HEK293 (cell line): ENCODE data around the gene GOLGA1.

Source experiments
- BCL6B ChIP-seq: fragments of 450-650 bp; formaldehyde crosslinking; IDR thresholded peaks from 2 replicates; pipeline ENCODE4 v1.5.1; 2017; ENCODE audit warnings: missing biosample characterization, missing genetic modification characterization
- CTCF ChIP-seq: fragments of 450-650 bp; formaldehyde crosslinking; IDR thresholded peaks from 2 replicates; pipeline ENCODE4 v1.5.1; 2016; ENCODE audit warnings: missing biosample characterization, missing genetic modification characterization
- KLF1 ChIP-seq: fragments of 450-650 bp; formaldehyde crosslinking; IDR thresholded peaks from 2 replicates; pipeline ENCODE4 v1.5.1; 2016; ENCODE audit warnings: missing biosample characterization, missing genetic modification characterization
- KLF8 ChIP-seq: fragments of 450-650 bp; formaldehyde crosslinking; IDR thresholded peaks from 2 replicates; pipeline ENCODE4 v1.5.1; 2016; ENCODE audit warnings: missing biosample characterization, missing genetic modification characterization
- MYNN ChIP-seq: fragments of 450-650 bp; formaldehyde crosslinking; IDR thresholded peaks from 2 replicates; pipeline ENCODE4 v1.5.1; 2016; ENCODE audit warnings: missing biosample characterization, missing genetic modification characterization, borderline replicate concordance
- PATZ1 ChIP-seq: fragments of 450-650 bp; formaldehyde crosslinking; IDR thresholded peaks from 2 replicates; pipeline ENCODE4 v1.5.1; 2016; ENCODE audit warnings: missing biosample characterization, missing genetic modification characterization
- PRDM6 ChIP-seq: fragments of 450-650 bp; formaldehyde crosslinking; IDR thresholded peaks from 2 replicates; pipeline ENCODE4 v1.5.1; 2017; ENCODE audit warnings: missing biosample characterization, missing genetic modification characterization
- ZBTB1 ChIP-seq: fragments of 450-650 bp; formaldehyde crosslinking; IDR thresholded peaks from 2 replicates; pipeline ENCODE4 v1.5.1; 2016; ENCODE audit warnings: missing biosample characterization, missing genetic modification characterization
- ZBTB10 ChIP-seq: fragments of 450-650 bp; formaldehyde crosslinking; IDR thresholded peaks from 2 replicates; pipeline ENCODE4 v1.5.1; 2016; ENCODE audit warnings: missing biosample characterization, missing genetic modification characterization
- ZBTB17 ChIP-seq: fragments of 450-650 bp; formaldehyde crosslinking; IDR thresholded peaks from 2 replicates; pipeline ENCODE4 v1.5.1; 2016; ENCODE audit warnings: missing biosample characterization, missing genetic modification characterization
- ZBTB8A ChIP-seq: fragments of 450-650 bp; formaldehyde crosslinking; IDR thresholded peaks from 2 replicates; pipeline ENCODE4 v1.5.1; 2016; ENCODE audit warnings: missing biosample characterization, missing genetic modification characterization
- ZNF114 ChIP-seq: fragments of 450-650 bp; formaldehyde crosslinking; IDR thresholded peaks from 2 replicates; pipeline ENCODE4 v1.5.0; 2017; ENCODE audit warnings: missing biosample characterization, missing genetic modification characterization
- ZNF138 ChIP-seq: fragments of 450-650 bp; formaldehyde crosslinking; IDR thresholded peaks from 2 replicates; pipeline ENCODE4 v1.5.1; 2016; ENCODE audit warnings: missing biosample characterization, missing genetic modification characterization, borderline replicate concordance
- ZNF146 ChIP-seq: fragments of 450-650 bp; formaldehyde crosslinking; IDR thresholded peaks from 2 replicates; pipeline ENCODE4 v1.5.1; 2016; ENCODE audit warnings: missing biosample characterization, missing genetic modification characterization
- ZNF202 ChIP-seq: fragments of 450-650 bp; formaldehyde crosslinking; IDR thresholded peaks from 2 replicates; pipeline ENCODE4 v1.5.1; 2016; ENCODE audit warnings: missing biosample characterization, missing genetic modification characterization, borderline replicate concordance
- ZNF221 ChIP-seq: fragments of 450-650 bp; formaldehyde crosslinking; IDR thresholded peaks from 2 replicates; pipeline ENCODE4 v1.5.1; 2017; ENCODE audit warnings: missing biosample characterization, missing genetic modification characterization, borderline replicate concordance
- ZNF223 ChIP-seq: fragments of 450-650 bp; formaldehyde crosslinking; IDR thresholded peaks from 2 replicates; pipeline ENCODE4 v1.5.1; 2016; ENCODE audit warnings: missing biosample characterization, missing genetic modification characterization
- ZNF341 ChIP-seq: fragments of 450-650 bp; formaldehyde crosslinking; IDR thresholded peaks from 2 replicates; pipeline ENCODE4; 2016; ENCODE audit warnings: low read depth, missing biosample characterization, missing genetic modification characterization
- ZNF473 ChIP-seq: fragments of 450-650 bp; formaldehyde crosslinking; IDR thresholded peaks from 2 replicates; pipeline ENCODE4 v1.5.1; 2017; ENCODE audit warnings: missing biosample characterization, missing genetic modification characterization
- ZNF660 ChIP-seq: fragments of 450-650 bp; IDR thresholded peaks from 2 replicates; pipeline ENCODE4 v1.5.1; 2018; ENCODE audit warnings: missing biosample characterization, mild to moderate bottlenecking, missing genetic modification characterization
- ZNF677 ChIP-seq: fragments of 450-650 bp; IDR thresholded peaks from 2 replicates; pipeline ENCODE4 v1.5.0; 2018; ENCODE audit warnings: missing biosample characterization, mild to moderate bottlenecking, missing genetic modification characterization, moderate library complexity
- ZNF692 ChIP-seq: fragments of 450-650 bp; formaldehyde crosslinking; IDR thresholded peaks from 2 replicates; pipeline ENCODE4 v1.5.1; 2016; ENCODE audit warnings: missing biosample characterization, missing genetic modification characterization
- ZNF704 ChIP-seq: fragments of 450-650 bp; formaldehyde crosslinking; IDR thresholded peaks from 2 replicates; pipeline ENCODE4 v1.5.1; 2016; ENCODE audit warnings: missing biosample characterization, missing genetic modification characterization
- ZSCAN23 ChIP-seq: fragments of 450-650 bp; formaldehyde crosslinking; IDR thresholded peaks from 2 replicates; pipeline ENCODE4 v1.5.1; 2016; ENCODE audit warnings: missing biosample characterization, missing genetic modification characterization

The GOLGA1 gene

GRCh38 chr9:124855944-124856765 lies 84.7 kb downstream of the GOLGA1 start (continued):
- TF ChIP-seq CTCF (peak; percentile 82), ZNF202 (no peak), ZNF704 (tag by site-specific recombination) (no peak), KLF1 (tag by site-specific recombination) (no peak), ZBTB17 (tag by site-specific recombination) (0 out of 2 replicates have a peak, but pooled peaks have one; percentile 53), ZBTB8A (tag by site-specific recombination) (no peak), ZSCAN23 (no peak), MYNN (tag by site-specific recombination) (no peak), ZBTB10 (tag by site-specific recombination) (no peak), PATZ1 (no peak), ZNF341 (tag by site-specific recombination) (no peak), ZNF138 (no peak), ZNF114 (tag by site-specific recombination) (no peak), ZNF692 (tag by site-specific recombination) (peak; percentile 91), KLF8 (tag by site-specific recombination) (no peak), ZNF677 (tag by site-specific recombination) (no peak), PRDM6 (tag by site-specific recombination) (no peak), ZNF221 (tag by site-specific recombination) (no peak), BCL6B (tag by site-specific recombination) (no peak), ZBTB1 (tag by site-specific recombination) (no peak), ZNF660 (tag by site-specific recombination) (no peak), ZNF473 (no peak), ZNF223 (tag by site-specific recombination) (no peak), ZNF146 (tag by site-specific recombination) (no peak)
